Stimulated activated CD4-positive, alpha-beta T cell treated with anti-CD3 and anti-CD28 coated beads, Interleukin-1b, Interleukin-23, amount 100 ng/mL, for 4 hours (primary cell): Measurements from ENCODE around the gene COL4A1.
A peak's percentile ranks its signal among the peaks of the same experiment; 100 is the strongest.

Experiments used
- DNase-seq, 2 donors: peaks; one replicate each; pipeline ENCODE4 v3.0.0-alpha.2; 2020; ENCODE audit warnings: low read depth in 2 of 2

COL4A1 gene

DNA sequence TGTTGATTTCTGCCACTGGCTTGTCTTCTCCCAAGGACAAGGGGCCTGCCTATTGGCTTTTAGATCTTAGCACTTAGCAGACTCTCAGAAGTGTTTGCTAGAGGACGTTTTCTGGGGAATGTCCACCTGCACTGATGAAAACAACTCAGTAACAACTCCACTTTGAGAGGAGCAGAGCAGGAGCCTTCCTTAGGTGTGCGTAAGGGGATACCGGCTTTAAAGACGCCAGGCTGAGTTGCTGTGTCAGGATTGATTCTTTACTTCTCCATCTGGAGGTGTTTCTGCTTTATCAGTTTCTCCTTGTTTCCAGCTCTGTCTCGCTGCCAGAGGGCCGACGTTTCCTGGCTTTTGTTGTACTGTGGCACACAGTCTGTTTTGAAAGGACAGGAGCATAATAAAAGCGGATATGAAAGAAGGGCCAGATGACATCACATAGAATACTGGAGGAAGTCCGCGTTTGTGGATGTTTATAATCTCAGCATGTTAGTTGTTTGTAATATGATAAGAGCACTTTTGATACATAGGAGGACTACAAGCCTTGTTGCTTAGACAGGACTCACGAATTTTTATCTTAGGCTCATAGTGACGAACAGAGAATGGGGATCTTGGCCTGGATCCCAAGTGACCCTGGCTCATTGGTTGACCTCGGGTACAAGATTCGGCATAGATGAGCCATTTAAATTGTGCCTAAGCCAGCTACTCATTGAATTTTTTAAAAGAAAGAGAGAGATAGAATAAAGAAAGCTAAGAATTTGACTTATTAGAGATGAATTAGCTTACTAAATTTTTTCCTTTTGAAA, 34.7 kb upstream of the COL4A1 start:
- DNase-seq, result no peak

DNA sequence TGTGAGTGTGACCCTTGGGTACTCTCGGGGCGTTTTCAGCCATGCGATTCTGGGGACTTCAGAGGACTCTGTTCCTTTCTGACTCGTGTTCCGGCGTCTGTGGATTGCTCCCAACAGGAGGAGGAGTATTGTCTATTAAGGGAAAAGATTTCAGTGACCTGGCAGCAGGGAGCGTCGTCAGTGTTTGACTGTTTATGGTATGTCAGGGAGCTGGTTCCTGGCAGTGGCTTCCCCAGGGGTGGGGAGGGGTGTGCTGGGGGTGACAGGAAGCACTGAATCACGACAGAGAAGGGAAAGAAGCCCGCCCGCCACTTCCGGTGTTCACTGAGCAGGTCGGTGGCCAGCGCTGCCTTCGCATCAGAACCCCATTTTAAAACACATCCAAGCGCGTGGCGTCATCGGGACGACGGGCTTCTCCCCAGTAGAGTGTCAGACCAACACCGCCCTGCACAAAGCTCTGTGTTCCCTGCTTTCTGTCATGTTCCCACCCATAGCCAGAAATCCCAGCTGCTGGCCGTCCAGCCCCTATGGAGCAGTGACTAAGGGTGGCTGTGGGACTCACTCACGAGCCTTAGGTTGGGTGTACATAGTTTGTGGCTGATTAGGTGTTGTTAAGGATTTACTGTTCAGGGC, 34.0 kb upstream of the COL4A1 start:
- peak; percentile 43 to 48 for DNase-seq

GRCh38 chr13:110339975-110340550, 33.1 kb upstream of the COL4A1 start:
- no peak for DNase-seq

DNA sequence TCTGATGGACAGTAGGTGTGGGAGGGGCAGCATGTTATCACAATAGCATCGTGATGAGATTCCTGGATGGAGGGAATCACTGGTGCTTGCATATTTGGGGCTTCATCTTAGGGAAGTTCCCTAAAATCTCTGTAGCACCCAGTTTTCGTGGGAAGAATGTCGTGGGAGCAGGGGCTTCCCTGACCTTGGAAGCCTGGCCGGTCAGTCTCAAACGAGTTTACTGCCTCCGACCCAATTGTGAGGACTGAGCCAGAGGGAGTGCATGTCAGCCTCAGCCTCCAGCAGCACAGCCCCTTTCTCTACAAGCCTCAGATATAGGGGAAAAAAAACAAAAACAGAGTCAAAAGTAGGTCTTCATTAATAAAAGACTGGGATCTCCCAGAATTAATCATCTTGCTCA, 32.3 kb upstream of the COL4A1 start:
- DNase-seq, result no peak

- DNase-seq, result no peak
Observed at GRCh38 chr13:110338441-110339101, 31.6 kb upstream of the COL4A1 start.

GRCh38 chr13:110337247-110337646, 30.3 kb upstream of the COL4A1 start:
- no peak for DNase-seq

- DNase-seq, result no peak
Observed at GRCh38 chr13:110336681-110337080, 29.7 kb upstream of the COL4A1 start.

GRCh38 chr13:110336108-110336507, 29.2 kb upstream of the COL4A1 start:
- DNase-seq, result no peak

DNA sequence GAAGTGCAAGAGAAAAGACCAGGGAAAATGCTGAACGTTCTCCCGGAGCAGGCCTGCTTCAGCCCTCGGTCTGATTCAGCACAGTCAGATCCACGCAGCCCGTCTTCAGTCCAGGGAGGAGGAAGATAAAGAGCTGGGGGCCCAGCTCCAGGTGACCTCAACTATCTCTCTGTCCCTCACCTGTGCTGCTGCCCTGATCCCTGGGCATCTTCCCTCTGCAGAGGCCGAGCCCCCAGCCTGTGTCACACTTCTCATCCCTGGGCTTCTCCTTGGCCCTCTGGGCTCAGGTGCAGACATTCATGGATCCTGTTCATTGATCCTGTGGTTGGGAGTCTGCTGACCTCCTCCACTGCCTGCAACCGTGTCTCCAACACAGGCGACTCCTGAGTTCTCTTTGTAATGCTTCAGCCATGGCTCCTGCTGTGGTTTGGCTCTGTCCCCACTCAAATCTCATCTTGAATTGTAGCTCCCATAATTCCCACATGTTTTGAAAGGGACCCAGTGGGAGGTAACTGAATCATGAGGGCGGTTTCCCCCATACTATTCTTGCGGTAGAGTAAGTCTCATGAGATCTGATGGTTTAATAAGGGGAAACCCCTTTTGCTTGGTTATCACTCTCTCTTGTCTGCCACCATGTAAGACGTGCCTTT, 28.0 kb upstream of the COL4A1 start:
- DNase-seq, result no peak

- no peak for DNase-seq
Observed at GRCh38 chr13:110334256-110334655, 27.3 kb upstream of the COL4A1 start.

DNA sequence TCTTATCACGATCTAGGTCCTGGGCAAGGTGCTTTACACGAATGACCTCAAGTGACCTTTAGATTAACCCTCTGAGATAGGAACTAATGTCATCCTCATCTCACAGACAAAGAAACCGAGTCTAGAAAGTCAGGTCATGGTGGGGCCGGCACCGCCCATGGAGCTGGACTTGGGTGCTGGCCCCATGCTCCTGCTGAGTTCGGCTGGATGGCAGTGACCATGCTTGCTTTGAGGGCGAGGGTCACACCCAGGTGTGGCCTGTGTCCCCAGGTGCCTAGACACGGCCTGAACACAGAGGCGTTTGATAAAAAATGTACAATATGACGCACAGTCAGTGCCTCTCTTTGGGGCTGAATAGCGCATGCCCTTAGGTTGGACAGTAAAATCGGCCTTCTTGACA, 26.9 kb upstream of the COL4A1 start:
- no peak for DNase-seq

DNA sequence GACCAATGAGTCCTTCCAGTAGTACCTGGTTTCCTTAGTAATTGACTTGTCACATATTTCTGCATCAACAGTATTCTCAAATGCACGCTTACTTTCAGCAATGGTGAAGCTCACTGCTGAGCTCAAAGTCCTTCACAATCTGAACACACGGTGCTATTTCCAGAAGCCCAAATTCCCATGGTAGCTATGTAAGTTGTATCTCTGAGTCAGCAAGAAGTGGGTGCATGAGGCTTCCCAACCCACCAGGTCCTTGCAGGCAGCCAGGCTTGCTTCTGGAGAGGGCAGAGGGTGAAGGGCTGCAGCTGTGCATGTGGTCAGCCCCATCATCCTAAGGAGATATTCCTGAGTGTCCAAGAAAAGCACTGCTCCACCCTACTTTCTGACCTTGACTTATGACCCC, 25.8 kb upstream of the COL4A1 start:
- no peak for DNase-seq

- no peak for DNase-seq
Observed at GRCh38 chr13:110331362-110331761, 24.4 kb upstream of the COL4A1 start.

GRCh38 chr13:110330491-110331011, 23.6 kb upstream of the COL4A1 start:
- DNase-seq, result no peak

- no peak for DNase-seq
Observed at GRCh38 chr13:110329798-110330461, 23.0 kb upstream of the COL4A1 start.

DNA sequence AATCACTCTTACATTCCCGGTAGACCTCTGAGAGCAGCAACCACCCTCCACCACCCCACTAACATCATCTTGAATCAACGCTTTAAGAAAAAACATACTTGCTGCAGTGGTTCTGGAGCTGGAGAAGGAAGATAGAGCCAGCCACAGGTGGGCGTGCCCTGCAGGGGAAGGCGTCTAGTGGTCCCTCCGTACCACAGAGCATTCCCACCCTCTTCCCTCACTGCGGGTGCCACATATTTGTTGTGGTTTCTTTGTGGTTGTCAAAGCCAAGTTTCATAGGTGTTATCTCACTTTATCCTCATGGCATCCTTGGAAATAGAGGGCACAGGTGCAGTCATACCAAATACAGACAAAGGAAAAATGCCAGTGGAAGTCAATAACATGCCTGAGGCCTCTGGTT, 22.3 kb upstream of the COL4A1 start:
- DNase-seq, result no peak

- DNase-seq, result no peak
Observed at GRCh38 chr13:110328573-110328972, 21.6 kb upstream of the COL4A1 start.

GRCh38 chr13:110327051-110327721, 20.2 kb upstream of the COL4A1 start:
- no peak for DNase-seq

DNA sequence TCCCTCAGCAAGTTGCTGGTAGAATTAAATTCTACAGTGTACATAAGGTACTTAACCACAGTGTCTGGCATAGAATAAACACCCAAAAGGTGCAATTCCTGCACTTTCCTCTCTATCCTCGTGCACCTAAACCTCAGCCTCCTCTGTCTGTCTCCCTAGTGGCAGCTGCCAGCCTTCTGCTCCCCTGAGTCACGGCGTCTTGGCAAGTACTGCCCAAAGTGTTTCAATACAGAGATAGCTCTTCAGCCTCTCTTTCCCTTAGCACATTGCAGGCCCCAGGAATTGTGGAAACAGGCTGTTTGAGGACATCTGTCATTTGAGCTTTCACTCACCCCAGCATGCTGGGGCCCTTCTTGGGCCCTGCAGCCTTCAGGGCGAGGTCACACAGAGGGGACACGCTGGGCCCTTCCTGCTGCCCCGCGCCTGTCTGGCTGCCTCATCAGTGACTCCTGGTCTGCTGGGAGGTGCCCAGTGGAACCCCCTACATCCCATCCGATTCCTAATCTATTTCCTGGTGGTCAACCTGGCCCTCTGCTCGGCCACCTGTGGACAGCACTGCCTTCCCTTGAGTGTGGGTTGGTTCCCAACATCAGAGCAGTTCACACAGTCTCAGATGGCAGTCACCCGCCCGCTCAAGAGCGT, 19.4 kb upstream of the COL4A1 start:
- no peak for DNase-seq

- no peak for DNase-seq
Observed at GRCh38 chr13:110324026-110324749, 17.2 kb upstream of the COL4A1 start.
